Aorta (tissue), 5 donors: ENCODE results near the gene ARID4A. TPM values are rescaled to one million over a fixed set of nuclear protein-coding genes. Genes with fewer than 3 reads are reported as not detected.

Source experiments
- ATAC-seq: fragments of 200-7000 bp; cut with Tn5 transposase; one replicate; pipeline ENCODE4 v1.9.1; 2022; ENCODE audit warnings: moderate library complexity; ENCODE audit not compliant: low FRiP score
- DNase-seq, 2 donors: peaks; one replicate each; pipeline ENCODE4 v3.0.0-alpha.2; 2020
- H3K27ac ChIP-seq, 2 donors: one replicate each; pipeline ENCODE4 v1.5.1; 2013; ENCODE audit warnings: low read length in 2 of 2, mild to moderate bottlenecking in 2 of 2, moderate library complexity in 2 of 2, control low read depth in 1 of 2, inconsistent platforms in 1 of 2, low read depth in 1 of 2
- H3K27me3 ChIP-seq, 2 donors: one replicate each; pipeline ENCODE4 v1.6.1; 2013; ENCODE audit warnings: control low read depth in 1 of 2, low read length in 1 of 2, mild to moderate bottlenecking in 1 of 2, moderate library complexity in 1 of 2; ENCODE audit not compliant: insufficient read depth in 2 of 2, control insufficient read depth in 1 of 2
- H3K36me3 ChIP-seq, 2 donors: one replicate each; pipeline ENCODE4 v1.6.1; 2013; ENCODE audit warnings: control low read depth in 1 of 2, low read length in 1 of 2, mild to moderate bottlenecking in 1 of 2; ENCODE audit not compliant: insufficient read depth in 2 of 2, control insufficient read depth in 1 of 2
- H3K4me1 ChIP-seq, 2 donors: one replicate each; pipeline ENCODE4 v1.6.1; 2013; ENCODE audit warnings: low read length in 2 of 2, control low read depth in 1 of 2, mild to moderate bottlenecking in 1 of 2, moderate library complexity in 1 of 2; ENCODE audit not compliant: insufficient read depth in 2 of 2, control insufficient read depth in 1 of 2
- H3K4me3 ChIP-seq, 2 donors: one replicate each; pipeline ENCODE4 v1.5.1; 2013; ENCODE audit warnings: low read length in 2 of 2, control low read depth in 1 of 2, mild to moderate bottlenecking in 1 of 2
- H3K9me3 ChIP-seq: one replicate; pipeline ENCODE4 v1.6.1; 2013; ENCODE audit warnings: mild to moderate bottlenecking, low read length; ENCODE audit not compliant: control insufficient read depth
- WGBS, 2 donors: extraction: QIAGEN DNeasy Blood & Tissue Kit; methylation state at CpG; one replicate each; pipeline ENCODE4 v1.1.7; 2013; 5-methylcytosine and 5-hydroxymethylcytosine counted together
- intact Hi-C, 2 donors: fragments of 100-400 bp; cut with DNase I; formaldehyde crosslinking; loops; one replicate each; pipeline versions ENCODE4 v1.14.2 to v1.15.0; 2022
- polyA plus RNA-seq, 2 donors: library from polyadenylated mRNA; stranded (reverse); fragments of 200-250 nt; gene quantifications; one replicate each; pipeline ENCODE4 v1.2.3, GENCODE V29; 2013
- total RNA-seq, 2 donors: library from RNA; stranded (reverse); fragmentation: NEBNext Ultra II Directional; extraction: Animal tissue kit (Norgen Biotek cat#: 25700); gene quantifications; one replicate each; pipeline ENCODE4 v1.2.1, GENCODE V29; 2021
- donor health status: healthy with polysubstance abuse.
- donor health status: Bipolar disorder and iron deficiency.
- donor health status: DM: no; HTN: no; CAD: no.
- donor health status: DM: no; HTN: no; CAD: no.
- donor health status: DM: yes; HTN: yes; CAD: no.

The ARID4A gene
- total and polyA plus RNA-seq, 4 donors = 7.8 to 55.9 (median 20.1) TPM

DNA sequence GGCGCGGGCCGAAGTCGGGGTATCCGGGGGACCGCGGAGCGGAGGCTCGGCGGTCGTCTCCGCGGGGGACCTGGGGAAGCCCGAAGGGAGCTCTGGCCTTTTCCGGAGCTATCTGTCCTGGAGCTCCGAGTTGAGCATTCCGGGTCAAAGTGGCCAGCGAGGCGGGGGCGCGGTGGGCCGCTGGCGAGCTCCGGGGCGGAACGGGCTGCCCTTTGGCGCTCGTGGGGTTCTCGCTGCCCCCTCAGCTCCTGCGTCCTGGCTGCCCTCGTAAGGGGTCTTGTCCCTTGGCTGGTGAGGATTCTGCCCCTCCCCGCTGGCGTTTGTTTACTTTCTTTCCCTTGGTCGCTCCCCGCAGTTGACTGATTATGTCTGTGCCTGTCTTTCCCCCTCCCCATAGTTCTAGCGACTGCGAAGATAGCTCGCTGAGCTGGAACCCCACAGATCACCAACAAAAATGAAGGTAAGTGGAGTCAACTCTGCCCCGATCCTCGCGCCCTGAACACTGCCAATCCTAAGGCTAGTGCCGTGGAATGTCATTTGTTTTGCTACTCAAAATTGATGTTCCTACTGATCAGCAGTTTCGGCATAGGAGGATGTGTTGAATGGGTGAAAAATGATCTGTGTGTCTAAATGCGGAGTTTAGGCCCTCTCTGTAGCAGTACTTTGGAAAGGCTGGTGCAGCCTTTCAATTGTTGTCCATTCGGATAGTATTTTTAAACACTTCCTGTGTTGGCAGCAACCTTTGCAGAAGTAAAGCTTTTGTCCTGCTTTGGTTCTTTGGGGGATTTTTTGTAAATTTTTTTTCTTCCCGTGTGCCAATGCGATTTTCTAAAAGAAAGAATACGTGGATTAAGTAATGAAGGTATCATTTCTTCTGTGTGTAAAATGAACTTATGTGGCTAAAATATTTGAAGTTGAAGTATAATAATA is 1.3 kb downstream of the ARID4A start:
- DNase-seq = peak; percentile 57 to 80
- no peaks in the 10 kb centered on the region for H3K4me1 ChIP-seq
- WGBS, 2 donors = 1% methylated on average over 47 to 48 of the region's 48 CpGs
- no peaks in the 10 kb centered on the region for H3K27me3 ChIP-seq
- peak overlapping the region; percentile 62 to 80 for H3K27ac ChIP-seq
- H3K9me3 ChIP-seq = no peaks in the 10 kb centered on the region
- peak overlapping the region; percentile 77 to 98 for H3K4me3 ChIP-seq
- no peak for ATAC-seq
- intact Hi-C loops = loop anchor here (2.0 to 5.0 kb wide), 2 partner anchors 52 to 55 kb away; partner anchors contain the start of gene PSMA3 (in 1 of the 2)
- no peaks in the 10 kb centered on the region for H3K36me3 ChIP-seq

GRCh38 chr14:58301416-58301815 is 3.1 kb downstream of the ARID4A start:
- Histone ChIP-seq H3K4me3 (no peak overlapping the region), H3K36me3 (no peaks in the 10 kb centered on the region), H3K27ac (no peak overlapping the region), H3K4me1 (no peaks in the 10 kb centered on the region), H3K9me3 (no peaks in the 10 kb centered on the region), H3K27me3 (no peaks in the 10 kb centered on the region)
- no peak for ATAC-seq
- intact Hi-C loops = no loop called here
- no peak for DNase-seq
- 91 to 95% methylated on average over 3 of the region's 3 CpGs for WGBS, 2 donors

GRCh38 chr14:58305730-58306129 is 7.4 kb downstream of the ARID4A start:
- peaks cover 0 to 2% of the 10 kb centered on the region in 2 donors for H3K36me3 ChIP-seq
- intact Hi-C loops = no loop called here
- no peaks in the 10 kb centered on the region for H3K27me3 ChIP-seq
- H3K9me3 ChIP-seq = no peaks in the 10 kb centered on the region
- no peak for DNase-seq
- no peak for ATAC-seq
- WGBS, 2 donors = 54 to 67% methylated on average over 2 of the region's 2 CpGs
- no peaks in the 10 kb centered on the region for H3K4me1 ChIP-seq
- no peak overlapping the region for H3K4me3 ChIP-seq
- H3K27ac ChIP-seq = no peak overlapping the region

DNA sequence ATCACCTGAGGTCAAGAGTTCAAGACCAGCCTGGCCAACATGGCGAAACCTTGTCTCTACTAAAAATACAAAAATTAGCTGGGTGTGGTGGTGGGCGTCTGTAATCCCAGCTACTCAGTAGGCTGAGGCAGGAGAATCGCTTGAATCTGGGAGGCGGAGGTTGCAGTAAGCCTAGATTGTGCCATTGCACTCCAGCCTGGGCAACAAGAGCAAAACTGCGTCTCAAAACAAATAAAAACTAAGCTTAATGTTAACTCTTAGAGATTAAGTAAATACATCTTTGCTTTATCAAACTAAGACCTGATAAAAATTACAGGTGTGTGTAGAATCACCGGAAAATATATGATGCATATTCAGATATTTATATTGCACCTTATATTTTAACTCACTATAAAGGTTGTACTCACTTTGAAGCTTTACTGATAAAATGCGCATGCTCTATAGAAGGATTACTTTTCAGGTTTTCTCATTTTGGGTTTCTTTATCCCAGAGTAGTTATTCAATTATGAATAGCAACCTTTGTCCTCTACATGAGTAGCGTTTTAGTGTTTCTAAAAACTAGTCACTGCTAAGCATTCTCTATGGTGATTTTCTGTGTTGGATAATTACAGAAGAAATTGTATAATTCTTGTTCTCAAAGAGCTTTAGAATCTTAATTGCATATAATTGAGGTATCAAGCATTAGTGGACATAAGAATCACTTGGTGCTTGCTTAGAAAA is 9.4 kb downstream of the ARID4A start:
- peaks cover 0 to 2% of the 10 kb centered on the region in 2 donors for H3K36me3 ChIP-seq
- 87 to 93% methylated on average over 8 of the region's 8 CpGs for WGBS, 2 donors
- intact Hi-C loops = no loop called here

DNA sequence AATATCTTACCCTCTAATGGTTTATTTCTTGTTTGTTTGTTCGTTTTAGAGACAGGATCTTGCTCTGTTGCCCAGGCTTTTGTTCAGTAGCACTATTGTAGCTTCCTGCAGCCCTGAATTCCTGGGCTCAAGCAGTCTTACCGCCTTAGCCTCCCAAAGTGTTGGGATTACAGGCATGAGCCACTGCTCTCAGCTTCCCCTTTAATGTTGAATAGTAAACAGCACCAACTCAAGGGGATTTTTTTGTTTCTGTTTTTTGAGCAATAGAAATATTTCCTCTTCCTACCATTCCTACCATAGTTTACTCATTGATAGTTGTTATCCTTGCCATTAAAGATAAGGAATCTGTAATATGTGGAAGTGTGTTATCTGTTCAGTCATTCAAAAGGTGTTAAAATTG is 10.7 kb downstream of the ARID4A start:
- Histone ChIP-seq H3K27me3 (no peaks in the 10 kb centered on the region), H3K36me3 (peaks cover 0 to 2% of the 10 kb centered on the region in 2 donors), H3K4me1 (no peaks in the 10 kb centered on the region), H3K9me3 (no peaks in the 10 kb centered on the region), H3K27ac (no peak overlapping the region), H3K4me3 (no peak overlapping the region)
- ATAC-seq = no peak
- WGBS, 2 donors = 88 to 94% methylated on average over 2 of the region's 2 CpGs
- intact Hi-C loops = no loop called here
- no peak for DNase-seq

More for the DNA sequence above, 9.4 kb downstream of the ARID4A start:
- Histone ChIP-seq H3K4me1 (no peaks in the 10 kb centered on the region), H3K4me3 (no peak overlapping the region), H3K9me3 (no peaks in the 10 kb centered on the region), H3K27ac (no peak overlapping the region), H3K27me3 (no peaks in the 10 kb centered on the region)
- no peak for ATAC-seq
- DNase-seq = no peak

- no peaks in the 10 kb centered on the region for H3K9me3 ChIP-seq
- no peak overlapping the region for H3K27ac ChIP-seq
- DNase-seq = no peak
- peaks cover 0 to 2% of the 10 kb centered on the region in 2 donors for H3K36me3 ChIP-seq
- ATAC-seq = no peak
- no peak overlapping the region for H3K4me3 ChIP-seq
- WGBS, 2 donors = 93 to 100% methylated on average over 1 of the region's 1 CpG
- intact Hi-C loops = no loop called here
- H3K27me3 ChIP-seq = no peaks in the 10 kb centered on the region
- H3K4me1 ChIP-seq = no peaks in the 10 kb centered on the region
Observed at GRCh38 chr14:58313699-58314098, 15.3 kb downstream of the ARID4A start.

DNA sequence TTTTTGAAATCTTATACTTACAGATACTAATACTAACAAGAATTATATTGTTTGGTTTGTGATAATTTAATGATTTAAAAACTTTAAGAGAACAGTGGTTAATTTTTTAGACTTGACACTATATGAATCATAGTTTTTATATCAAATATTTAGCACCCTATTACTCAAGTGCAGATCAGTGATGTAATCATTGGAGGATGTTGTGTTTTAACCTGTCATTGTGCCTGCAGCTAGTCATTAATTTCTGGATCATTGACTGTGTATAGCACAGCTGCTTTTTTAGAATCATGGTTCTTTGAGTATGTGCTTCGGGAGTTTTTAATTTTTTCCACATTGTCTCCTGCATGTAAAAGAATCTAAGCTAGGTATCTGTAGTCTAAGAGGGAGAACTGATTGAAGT is 17.3 kb downstream of the ARID4A start:
- WGBS, 2 donors = 85 to 92% methylated on average over 1 of the region's 1 CpG
- Histone ChIP-seq H3K4me1 (no peaks in the 10 kb centered on the region), H3K36me3 (peaks cover 0 to 2% of the 10 kb centered on the region in 2 donors), H3K27me3 (no peaks in the 10 kb centered on the region), H3K4me3 (no peak overlapping the region), H3K9me3 (no peaks in the 10 kb centered on the region), H3K27ac (no peak overlapping the region)
- DNase-seq (no peak), ATAC-seq (no peak)
- intact Hi-C loops = no loop called here

DNA sequence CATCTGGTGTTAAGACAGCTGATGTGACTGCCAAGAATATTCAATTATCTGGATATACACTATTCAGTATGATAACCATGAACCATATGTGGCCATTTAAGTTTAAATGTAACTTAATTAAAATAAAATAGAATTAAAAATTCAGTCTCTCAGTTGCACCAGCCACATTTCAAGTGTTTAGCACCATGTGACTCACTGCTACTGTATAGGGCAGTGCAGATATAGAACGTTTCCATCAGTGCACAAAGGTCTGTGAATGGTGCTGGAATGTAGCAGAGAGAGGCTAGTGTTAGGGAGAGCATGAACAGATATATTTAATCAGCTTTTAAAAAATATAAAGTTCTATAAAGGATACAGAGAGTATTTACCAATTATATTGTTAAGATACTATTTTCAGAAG is 28.7 kb downstream of the ARID4A start:
- Histone ChIP-seq H3K27me3 (no peaks in the 10 kb centered on the region), H3K27ac (no peak overlapping the region), H3K4me1 (no peaks in the 10 kb centered on the region), H3K4me3 (no peak overlapping the region), H3K36me3 (peaks cover 0 to 4% of the 10 kb centered on the region in 2 donors), H3K9me3 (no peaks in the 10 kb centered on the region)
- intact Hi-C loops = no loop called here
- WGBS, 2 donors = 20 to 35% methylated on average over 1 of the region's 1 CpG
- ATAC-seq (no peak), DNase-seq (no peak)
